Keratinocyte (primary cell): ENCODE measurements around the gene C16orf46. TPM values are rescaled to one million over a fixed set of nuclear protein-coding genes. Genes with fewer than 3 reads are reported as not detected.

ENCODE experiments used
- DNase-seq: peaks from one replicate; pipeline ENCODE4 v3.0.0-alpha.2; 2011; ENCODE audit warnings: low read depth, missing footprints, low spot score
- FAIRE-seq: peaks from 2 replicates; lab custom pipeline; 2011; peaks lifted over from hg19 to GRCh38; lab: Jason Lieb, UNC
- H2AFZ ChIP-seq: 2 replicates; pipeline ENCODE4 v1.6.0; 2012; ENCODE audit warnings: low read length, control low read depth, inconsistent platforms; ENCODE audit not compliant: control insufficient read depth
- H3K27ac ChIP-seq: 2 replicates; pipeline ENCODE4 v1.5.1; 2011; ENCODE audit warnings: low read length; ENCODE audit not compliant: control insufficient read depth, insufficient read depth
- H3K27me3 ChIP-seq: 3 replicates; pipeline ENCODE4 v1.6.0; 2011; ENCODE audit warnings: low read length; ENCODE audit not compliant: control insufficient read depth, insufficient read depth; ENCODE audit errors: extremely low read depth
- H3K36me3 ChIP-seq, 2 experiments: 2 replicates in 1 of 2; 3 replicates in 1 of 2; pipeline ENCODE4 v1.5.1; 2011; ENCODE audit warnings: low read length in 2 of 2, mild to moderate bottlenecking in 1 of 2; ENCODE audit not compliant: control insufficient read depth in 2 of 2, insufficient read depth in 2 of 2; ENCODE audit errors: extremely low read depth in 1 of 2
- H3K4me1 ChIP-seq: 3 replicates; pipeline ENCODE4 v1.5.1; 2011; ENCODE audit warnings: low read length; ENCODE audit not compliant: control insufficient read depth, insufficient read depth; ENCODE audit errors: extremely low read depth
- H3K4me2 ChIP-seq: 3 replicates; pipeline ENCODE4 v1.6.0; 2011; ENCODE audit warnings: low read depth, low read length; ENCODE audit not compliant: control insufficient read depth, insufficient read depth; ENCODE audit errors: extremely low read depth
- H3K4me3 ChIP-seq, 3 experiments: fragments of 200-600 bp in 1 of 3; sonication (generic) in 1 of 3; 2 replicates in 2 of 3; 3 replicates in 1 of 3; pipeline ENCODE4 v1.5.1; 2011 to 2016; ENCODE audit warnings: low read length in 3 of 3, mild to moderate bottlenecking in 3 of 3, control low read depth in 2 of 3, inconsistent platforms in 1 of 3, low read depth in 1 of 3, mixed read lengths in 1 of 3, mixed run types in 1 of 3, moderate library complexity in 1 of 3; ENCODE audit not compliant: control insufficient read depth in 2 of 3, insufficient read depth in 2 of 3; ENCODE audit errors: extremely low read depth in 1 of 3
- H3K79me2 ChIP-seq: 2 replicates; pipeline ENCODE4 v1.6.0; 2012; ENCODE audit warnings: low read length; ENCODE audit not compliant: control insufficient read depth, insufficient read depth
- H3K9ac ChIP-seq: 3 replicates; pipeline ENCODE4 v1.6.0; 2011; ENCODE audit warnings: low read length; ENCODE audit not compliant: control insufficient read depth, insufficient read depth; ENCODE audit errors: extremely low read depth
- H3K9me1 ChIP-seq: 3 replicates; pipeline ENCODE4 v1.6.0; 2011; ENCODE audit warnings: low read length; ENCODE audit not compliant: control insufficient read depth, insufficient read depth; ENCODE audit errors: extremely low read depth
- H3K9me3 ChIP-seq: 2 replicates; pipeline ENCODE4 v1.5.1; 2012; ENCODE audit warnings: low read depth, low read length; ENCODE audit not compliant: control insufficient read depth
- H4K20me1 ChIP-seq: 3 replicates; pipeline ENCODE4 v1.6.0; 2011; ENCODE audit warnings: low read length; ENCODE audit not compliant: control insufficient read depth, insufficient read depth; ENCODE audit errors: extremely low read depth
- CTCF ChIP-seq, 3 experiments: IDR thresholded peaks in 1 of 3; conservative IDR thresholded peaks in 1 of 3; optimal IDR thresholded peaks in 1 of 3; 2 replicates in 2 of 3; 3 replicates in 1 of 3; pipeline versions ENCODE3 to v1.5.1; 2011; ENCODE audit warnings: low read length in 3 of 3, mild to moderate bottlenecking in 3 of 3, moderate library complexity in 2 of 3, control low read depth in 1 of 3, inconsistent platforms in 1 of 3; ENCODE audit not compliant: insufficient read depth in 2 of 3; ENCODE audit errors: extremely low read depth in 1 of 3
- EZH2 ChIP-seq: IDR thresholded peaks from one replicate; pipeline ENCODE4 v1.6.1; 2012; ENCODE audit warnings: inconsistent platforms, mild to moderate bottlenecking, low read length, moderate library complexity
- dilution Hi-C: fragments of 300-500 bp; cut with MboI; formaldehyde crosslinking; loops from one replicate; pipeline ENCODE4 v1.7.0; 2020; ENCODE audit warnings: low sequenced_read_pairs; ENCODE audit not compliant: extremely low pct_ligation_motif_present
- polyA plus RNA-seq, 5 experiments: library from polyadenylated mRNA; depleted of rRNA in 3 of 5; stranded (reverse) in 3 of 5; stranded (forward) in 1 of 5; unstranded in 1 of 5; fragments of >200 nt; gene quantifications; 1 replicate in 1 of 5; 2 replicates in 3 of 5; 3 replicates in 1 of 5; pipeline versions ENCODE4 v1.2.1 to v1.2.3, GENCODE V29; 2011 to 2012; ENCODE audit warnings: missing spikeins in 2 of 5, low read depth in 1 of 5, low replicate concordance in 1 of 5

The C16orf46 gene
- polyA plus RNA-seq, 1 donor (not counting 4 experiments of a cell fraction or from before 2014, with no cell fraction given): 0.30 TPM

- Histone ChIP-seq H3K9me1 (no peaks in the 10 kb centered on the region), H3K79me2 (peaks cover 4% of the 10 kb centered on the region), H3K9ac (no peak overlapping the region), H3K4me3 (no peak overlapping the region), H3K4me2 (no peak overlapping the region), H3K36me3 (no peaks in the 10 kb centered on the region), H3K27ac (no peak overlapping the region), H2AFZ (no peak overlapping the region), H3K27me3 (no peaks in the 10 kb centered on the region), H3K9me3 (no peaks in the 10 kb centered on the region), H4K20me1 (no peaks in the 10 kb centered on the region), H3K4me1 (peaks cover 8% of the 10 kb centered on the region)
- no peak for FAIRE-seq
- TF ChIP-seq EZH2: no peak
- DNase-seq: no peak
- dilution Hi-C loops: no loop called here
Measured at GRCh38 chr16:81099958-81100357, 22.9 kb upstream of the C16orf46 start.

GRCh38 chr16:81097230-81097629, 20.2 kb upstream of the C16orf46 start:
- no peak for FAIRE-seq
- Histone ChIP-seq H3K79me2 (peaks cover 30% of the 10 kb centered on the region), H3K4me1 (peaks cover 10% of the 10 kb centered on the region), H2AFZ (no peak overlapping the region), H3K27me3 (no peaks in the 10 kb centered on the region), H3K4me2 (no peak overlapping the region), H3K9me3 (no peaks in the 10 kb centered on the region), H3K36me3 (no peaks in the 10 kb centered on the region), H3K9ac (no peak overlapping the region), H3K4me3 (no peak overlapping the region), H4K20me1 (no peaks in the 10 kb centered on the region), H3K9me1 (no peaks in the 10 kb centered on the region), H3K27ac (no peak overlapping the region)
- DNase-seq: no peak
- TF ChIP-seq EZH2 (no peak), CTCF (optimal IDR thresholded peaks at IDR 0.05 in 1 of 3, IDR thresholded peaks at IDR 0.05 in 1 of 3, conservative IDR thresholded peaks at IDR 0.05 in 1 of 3; ENCODE audit: extremely low read depth in 1 of 3, insufficient read depth in 2 of 3, low read length in 3 of 3) (no peak)
- dilution Hi-C loops: no loop called here

- no peak for DNase-seq
- Histone ChIP-seq H2AFZ (peak overlapping the region; percentile 87), H3K27ac (peak overlapping the region; percentile 61), H3K4me1 (peaks cover 10% of the 10 kb centered on the region), H3K9ac (peak overlapping the region; percentile 35), H3K4me2 (peak overlapping the region; percentile 91), H4K20me1 (no peaks in the 10 kb centered on the region), H3K79me2 (peaks cover 35% of the 10 kb centered on the region), H3K9me3 (no peaks in the 10 kb centered on the region), H3K27me3 (no peaks in the 10 kb centered on the region), H3K36me3 (no peaks in the 10 kb centered on the region), H3K9me1 (no peaks in the 10 kb centered on the region), H3K4me3 (peak overlapping the region; percentile 6 to 61 (median 23))
- no peak for FAIRE-seq
- dilution Hi-C loops: no loop called here
- TF ChIP-seq CTCF (optimal IDR thresholded peaks at IDR 0.05 in 1 of 3, IDR thresholded peaks at IDR 0.05 in 1 of 3, conservative IDR thresholded peaks at IDR 0.05 in 1 of 3; ENCODE audit: extremely low read depth in 1 of 3, insufficient read depth in 2 of 3, low read length in 3 of 3): no peak
- no peak for TF ChIP-seq EZH2
Measured at GRCh38 chr16:81096715-81097208, 19.7 kb upstream of the C16orf46 start.
